NK-92 treated with Interleukin-12 subunit alpha and Interleukin-12 subunit beta, amount 100 ng/mL, for 24 hours (cell line): Measurements from ENCODE around the gene CLASP2.
"Not testable (repeated sequence)": the region's sequence is repeated elsewhere in the genome, so short reads cannot be mapped to it uniquely, and the experiment has no call there.

Experiments
- DNase-seq: peaks from one replicate; lab custom pipeline; 2025; lab: John Stamatoyannopoulos, UW

Gene CLASP2

DNA sequence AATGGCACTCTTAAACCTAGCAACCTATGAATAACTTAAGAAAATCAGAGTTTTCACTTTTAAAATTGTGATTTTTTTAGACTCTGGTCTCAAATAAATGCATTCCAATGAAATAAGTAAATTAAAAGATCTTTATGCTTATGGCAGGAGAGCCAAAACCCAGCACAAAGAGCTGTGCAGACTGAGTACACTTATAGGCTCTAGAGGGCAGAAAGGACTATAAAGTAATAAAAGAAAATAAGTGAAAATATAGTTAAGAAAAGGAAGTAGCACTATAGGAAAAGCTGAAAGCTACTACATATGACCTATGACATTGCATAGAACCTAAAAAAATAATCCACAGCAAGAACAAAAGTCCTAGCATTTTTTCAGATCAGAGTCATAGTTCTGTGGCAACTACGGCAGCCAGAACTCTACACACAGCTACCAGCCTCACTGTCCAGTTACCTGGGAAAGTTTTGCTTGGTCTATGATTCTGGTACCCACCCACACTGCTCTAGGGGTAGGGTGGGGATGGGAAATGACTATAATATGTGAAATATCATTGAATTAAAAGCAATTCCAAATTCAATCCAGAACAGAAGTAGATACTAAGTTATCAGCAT lies 30.5 kb downstream of the CLASP2 start:
- no peak for DNase-seq

GRCh38 chr3:33682770-33683169 lies 35.3 kb downstream of the CLASP2 start:
- no peak for DNase-seq

GRCh38 chr3:33681667-33682066 lies 36.4 kb downstream of the CLASP2 start:
- no peak for DNase-seq

DNA sequence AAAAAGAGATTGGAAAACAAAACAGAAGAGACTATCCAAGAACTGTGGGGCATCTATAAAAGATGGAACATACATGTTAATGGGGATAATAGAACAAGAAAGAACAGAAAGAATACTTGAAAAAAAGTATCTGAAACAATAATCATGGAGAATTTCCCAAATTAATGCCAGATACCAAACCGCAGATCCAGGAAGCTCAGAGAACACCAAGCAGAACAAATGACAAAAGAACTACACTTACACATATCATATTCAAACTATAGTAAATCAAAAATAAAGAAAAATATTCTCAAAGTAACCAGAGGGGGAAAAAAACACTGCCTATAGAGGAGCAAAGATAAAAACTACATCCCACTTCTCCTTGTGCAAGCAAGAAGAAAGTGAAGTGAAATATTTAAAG lies 40.0 kb downstream of the CLASP2 start:
- DNase-seq: no peak

DNA sequence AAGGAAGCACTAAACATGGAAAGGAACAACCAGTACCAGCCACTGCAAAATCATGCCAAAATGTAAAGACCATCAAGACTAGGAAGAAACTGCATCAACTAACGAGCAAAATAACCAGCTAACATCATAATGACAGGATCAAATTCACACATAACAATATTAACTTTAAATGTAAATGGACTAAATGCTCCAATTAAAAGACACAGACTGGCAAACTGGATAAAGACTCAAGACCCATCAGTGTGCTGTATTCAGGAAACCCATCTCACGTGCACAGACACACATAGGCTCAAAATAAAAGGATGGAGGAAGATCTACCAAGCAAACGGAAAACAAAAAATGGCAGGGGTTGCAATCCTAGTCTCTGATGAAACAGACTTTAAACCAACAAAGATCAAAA lies 44.6 kb downstream of the CLASP2 start:
- not testable (repeated sequence) for DNase-seq

- no peak for DNase-seq
Measured at GRCh38 chr3:33668618-33669017, 49.4 kb downstream of the CLASP2 start.

GRCh38 chr3:33665294-33665693 lies 52.8 kb downstream of the CLASP2 start:
- DNase-seq: no peak

DNA sequence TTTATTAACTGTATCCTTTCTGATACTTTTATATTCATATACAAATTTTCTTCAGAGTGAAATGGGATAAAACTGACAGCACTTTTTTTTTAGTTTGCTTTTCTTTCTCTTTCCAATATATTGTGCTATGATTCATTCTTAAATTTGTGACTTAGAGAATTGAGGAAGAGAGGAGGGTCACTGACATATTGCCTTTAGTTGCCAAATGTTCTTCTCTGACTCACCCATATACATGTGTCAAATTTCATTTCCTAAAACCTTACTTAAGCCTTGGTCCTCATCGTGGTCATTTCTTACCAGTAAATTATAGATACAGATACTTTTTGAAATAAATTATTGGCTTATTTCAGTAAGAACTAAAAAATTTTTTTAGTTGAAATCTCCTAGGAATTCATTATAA lies 53.9 kb downstream of the CLASP2 start:
- no peak for DNase-seq

DNA sequence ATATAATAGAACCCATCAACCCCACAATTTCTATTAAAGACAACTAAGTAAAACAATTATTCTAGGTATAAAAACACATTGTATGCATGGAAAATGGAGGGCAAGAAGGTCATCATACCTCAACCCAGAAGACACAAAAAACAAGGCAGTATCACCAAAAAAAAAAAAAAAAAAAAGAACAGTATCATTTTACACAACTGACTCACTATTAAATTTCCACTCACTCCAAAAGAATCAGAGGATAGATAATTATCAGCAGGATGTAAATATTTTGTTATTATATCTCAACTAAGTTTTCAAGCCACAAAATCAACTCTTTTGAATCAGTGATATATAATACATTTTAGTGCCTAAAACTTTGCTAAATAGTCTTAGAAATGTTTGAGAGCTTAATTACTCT lies 55.0 kb downstream of the CLASP2 start:
- DNase-seq: no peak

- no peak for DNase-seq
Measured at GRCh38 chr3:33659856-33660434, 58.1 kb downstream of the CLASP2 start.

DNA sequence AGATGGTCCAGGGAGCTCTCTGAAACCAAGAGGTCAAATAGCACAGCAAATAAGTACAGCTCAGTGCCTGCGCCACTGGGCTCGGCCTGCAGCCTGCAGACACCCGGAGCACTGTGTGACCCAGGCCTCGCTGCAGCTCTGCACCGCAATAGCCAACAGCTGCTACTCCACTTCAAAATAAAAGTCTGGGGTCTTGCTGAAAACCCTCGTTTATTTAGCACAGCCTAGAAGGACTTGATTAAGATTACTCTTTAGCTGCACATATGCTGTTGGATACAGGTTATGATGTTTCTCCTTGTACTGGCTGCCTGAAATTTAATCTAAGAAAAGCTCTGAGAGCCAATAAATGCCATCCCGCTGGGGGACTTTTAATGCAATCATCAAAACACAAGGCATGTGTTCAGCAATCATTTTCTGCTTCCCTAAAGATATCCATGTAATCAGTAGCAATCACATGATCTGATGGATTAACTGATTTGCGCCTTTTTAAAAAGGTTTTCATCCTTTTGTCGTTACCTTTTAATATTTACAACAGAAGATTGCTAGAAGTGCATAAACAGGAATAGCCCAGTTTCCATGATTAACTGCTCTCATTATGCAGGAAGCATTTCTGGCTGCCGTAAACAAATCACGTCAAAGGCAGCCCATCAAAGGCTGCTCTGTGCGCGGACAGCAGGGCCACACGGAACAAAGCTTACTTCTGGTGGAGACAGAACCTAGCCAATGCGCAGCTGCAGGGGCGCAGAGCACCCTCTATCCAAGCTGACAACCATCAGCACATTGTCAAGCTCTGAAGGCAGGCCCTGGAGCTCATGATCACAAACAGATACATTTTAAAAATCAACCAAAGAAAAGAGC lies 58.8 kb downstream of the CLASP2 start:
- no peak for DNase-seq

DNA sequence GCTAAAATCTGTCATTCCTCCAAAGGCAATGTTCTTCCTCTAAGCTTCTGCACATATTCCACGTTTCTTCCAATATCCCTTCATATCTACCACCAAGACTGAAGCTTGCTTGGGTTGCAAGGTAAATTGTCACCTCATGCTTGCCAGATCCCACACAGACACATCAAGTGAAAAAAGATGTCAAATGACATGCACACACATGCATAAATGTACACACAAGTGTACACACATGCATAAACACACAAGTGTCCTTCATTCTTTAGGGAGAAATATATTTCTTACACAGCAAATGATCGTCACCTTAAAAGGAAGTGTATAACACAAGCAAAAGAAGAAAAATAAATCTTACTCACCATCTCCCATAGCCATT lies 59.4 kb downstream of the CLASP2 start:
- DNase-seq: no peak

DNA sequence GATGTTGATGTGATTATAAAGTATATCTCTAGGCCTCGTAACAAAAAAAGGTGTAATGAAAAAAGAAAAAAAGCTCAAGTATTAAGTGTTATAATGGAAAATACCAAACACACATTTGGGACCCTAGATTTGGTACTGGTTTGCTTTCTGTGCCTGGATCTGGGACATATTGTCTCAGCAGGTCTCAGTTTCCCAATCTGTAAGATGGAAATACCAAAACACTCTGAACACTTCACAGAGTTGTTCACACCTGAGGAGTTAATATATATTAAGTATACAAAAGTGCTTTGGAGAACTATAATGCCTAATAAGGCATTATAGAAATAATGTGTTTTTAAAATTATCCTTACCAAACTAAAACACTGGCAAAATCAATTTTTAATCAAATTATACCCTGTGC lies 60.0 kb downstream of the CLASP2 start:
- no peak for DNase-seq

DNA sequence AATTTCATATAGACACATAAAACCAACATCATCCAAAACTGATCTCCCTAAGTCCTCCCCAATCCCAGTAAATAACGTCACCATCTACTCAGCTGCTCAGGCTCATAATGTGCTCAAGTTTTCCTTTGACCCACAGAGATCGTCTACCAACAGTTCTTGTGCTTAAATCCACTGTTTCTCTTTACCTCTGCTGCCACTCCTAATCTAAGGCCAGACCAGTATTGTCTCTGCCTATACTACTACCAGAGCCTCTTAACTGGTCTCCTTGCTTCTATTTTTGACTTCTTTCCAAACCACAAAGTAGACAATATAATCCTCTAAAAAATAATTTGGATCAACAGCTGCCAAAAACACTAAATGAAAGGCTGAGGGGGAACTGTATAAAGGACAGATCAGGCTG lies 65.3 kb downstream of the CLASP2 start:
- no peak for DNase-seq

- DNase-seq: not testable (repeated sequence)
Measured at GRCh38 chr3:33651101-33651500, 67.0 kb downstream of the CLASP2 start.

DNA sequence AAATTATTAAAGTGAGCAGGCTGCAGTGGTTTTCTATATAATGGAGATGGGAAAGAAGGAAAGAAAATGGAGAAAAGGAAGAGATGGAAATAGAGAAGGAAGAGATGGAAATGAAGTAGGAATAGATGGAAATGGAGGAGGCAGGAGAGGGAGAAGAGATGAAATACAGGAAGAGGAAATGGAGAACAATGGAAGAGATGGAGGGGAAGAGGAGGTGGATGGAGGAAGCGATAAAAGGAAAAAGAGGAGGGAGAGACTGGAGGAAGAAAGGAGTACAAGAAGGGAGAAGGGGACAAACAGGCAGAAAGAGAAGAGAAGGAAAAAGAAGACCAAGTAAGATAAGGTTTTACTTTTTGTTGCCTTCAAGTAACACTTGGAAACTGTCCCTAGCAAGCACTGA lies 67.6 kb downstream of the CLASP2 start:
- DNase-seq: no peak

- no peak for DNase-seq
Measured at GRCh38 chr3:33648793-33649192, 69.3 kb downstream of the CLASP2 start.

GRCh38 chr3:33646406-33646805 lies 71.6 kb downstream of the CLASP2 start:
- DNase-seq: no peak

- DNase-seq: no peak
Measured at GRCh38 chr3:33645060-33645647, 72.9 kb downstream of the CLASP2 start.

- no peak for DNase-seq
Measured at GRCh38 chr3:33644582-33644981, 73.5 kb downstream of the CLASP2 start.

DNA sequence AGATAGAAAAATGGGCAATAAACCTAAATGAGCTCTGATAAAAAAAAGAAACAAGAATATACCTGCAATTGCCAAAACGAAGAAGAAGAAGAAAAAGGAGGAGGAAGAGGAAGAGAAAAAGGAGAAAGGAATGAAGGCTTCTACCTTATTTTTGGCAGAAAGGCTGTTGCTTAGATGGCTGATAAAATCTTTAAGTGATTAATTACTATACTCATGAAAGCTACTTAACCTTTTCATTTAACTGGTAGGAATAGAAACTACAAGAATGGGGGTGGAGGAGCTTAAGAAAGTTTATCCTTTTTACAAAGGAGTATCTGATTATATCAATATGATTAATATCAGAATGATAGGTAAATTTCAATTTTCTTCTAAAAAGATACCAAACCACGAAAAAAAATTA lies 75.2 kb downstream of the CLASP2 start:
- DNase-seq: no peak

DNA sequence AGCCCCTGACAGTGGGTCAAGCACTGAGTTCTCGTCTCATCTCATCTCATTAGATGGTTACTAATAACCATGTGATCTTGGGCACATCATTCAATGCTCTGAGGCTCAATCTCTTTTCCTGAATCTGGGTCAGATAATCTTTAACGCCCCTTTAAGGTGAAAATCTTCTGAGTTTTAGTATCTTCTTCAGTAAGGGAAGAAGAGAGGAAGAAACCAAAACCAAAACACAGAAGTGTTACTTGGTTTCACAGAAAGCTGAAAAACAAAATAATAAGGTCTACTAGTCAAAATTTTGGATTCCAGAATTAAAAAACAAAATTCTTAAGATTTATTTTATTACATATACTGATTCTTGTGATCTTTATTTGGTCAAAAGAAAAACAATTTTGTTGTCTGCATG lies 78.2 kb downstream of the CLASP2 start:
- DNase-seq: no peak

DNA sequence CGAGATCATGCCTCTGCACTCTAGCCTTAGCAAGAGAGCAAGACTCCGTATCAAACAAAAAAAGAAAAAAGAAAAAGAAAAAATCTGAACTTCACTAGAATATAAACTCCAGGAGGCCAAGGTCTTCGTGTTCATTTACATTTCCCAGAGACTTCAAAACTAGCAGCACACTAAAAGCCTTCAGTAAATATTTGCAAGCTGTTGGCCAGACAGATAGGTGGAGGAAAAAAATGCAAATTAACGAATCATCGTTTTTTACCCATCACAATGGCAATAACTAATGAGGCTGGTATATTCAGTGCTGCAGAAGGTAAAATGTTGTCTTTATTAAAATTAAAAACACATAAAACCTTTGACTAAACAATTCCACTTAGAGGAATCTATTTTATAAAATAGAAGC lies 80.6 kb downstream of the CLASP2 start:
- DNase-seq: no peak
